ENCODE results near the gene CD46. TPM values are rescaled to one million over a fixed set of nuclear protein-coding genes. Genes with fewer than 3 reads are reported as not detected.

Gene CD46
- total RNA-seq, 1 experiment from 2014 or later = 214 TPM

DNA sequence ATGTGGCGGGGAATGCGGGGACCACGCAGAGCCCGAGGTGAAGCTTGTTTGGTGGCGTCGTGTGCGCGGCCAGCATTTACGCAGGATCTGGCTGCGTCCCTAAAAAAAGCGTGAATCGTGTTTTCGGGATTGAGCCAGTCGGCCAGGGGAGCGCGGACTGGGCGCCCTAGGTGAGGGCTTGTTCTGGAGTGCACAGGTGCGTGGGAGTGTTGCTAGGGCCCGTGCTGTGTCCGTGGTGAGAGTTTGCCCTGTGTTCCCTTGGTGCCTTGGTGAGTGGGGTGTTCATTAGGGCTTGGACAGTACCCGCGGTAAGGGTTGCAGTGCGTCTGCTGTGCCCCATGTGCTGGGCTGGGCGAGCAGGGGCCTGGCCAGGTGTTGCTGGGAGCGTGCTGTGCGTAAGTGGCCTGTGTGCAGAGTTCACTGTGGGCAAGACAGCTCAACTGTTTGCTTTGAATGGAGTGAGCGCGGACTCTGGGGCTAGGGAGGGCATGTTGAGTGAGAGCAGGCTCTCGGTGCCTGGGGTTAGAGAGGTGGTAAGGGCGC is 673 bp downstream of the CD46 start:
- intact Hi-C loops (cut with micrococcal nuclease; ENCODE audit: unreplicated experiment) = loop anchor here (2.0 to 5.0 kb wide), 3 partner anchors 38 to 700 kb away; partner anchors contain the start of genes PFKFB2 and YOD1
- Histone ChIP-seq H3K9me2 (ENCODE audit: insufficient read depth) (no peaks in the 10 kb centered on the region), H2AFZ (peak overlapping the region; percentile 85), H3F3A (ENCODE audit: insufficient read depth, low read depth) (peaks cover 61% of the 10 kb centered on the region), H3K27me3 (ENCODE audit: insufficient read depth, low read depth) (no peaks in the 10 kb centered on the region), H3K4me3 (peak overlapping the region; percentile 91), H3K79me2 (ENCODE audit: low read depth) (peaks cover 65% of the 10 kb centered on the region), H4K20me1 (ENCODE audit: insufficient read depth) (peaks cover 41% of the 10 kb centered on the region), H3K4me2 (peak overlapping the region; percentile 94), H3K36me3 (ENCODE audit: low read depth) (peaks cover 7% of the 10 kb centered on the region), H3K4me1 (replicated peaks; ENCODE audit: insufficient read depth) (peaks cover 78% of the 10 kb centered on the region), H3K9me3 (ENCODE audit: insufficient read depth, low read depth) (no peaks in the 10 kb centered on the region), H3K27ac (peak overlapping the region; percentile 96)
- no TSS peak for BruUV-seq (replicated peaks)
- ChIA-PET POLR2A (ENCODE audit: unreplicated experiment) (interaction anchor here (0.5 to 0.7 kb wide), 2 partner anchors 15 to 61 kb away, joined by 3 to 4 read pairs; no protein-coding TSS in a partner anchor), CTCF (interaction anchor here (0.7 kb wide), 1 partner anchor 663 kb away, joined by 9 read pairs; no protein-coding TSS in a partner anchor)
- DNase-seq = peak; percentile 44 to 52
- TF ChIP-seq, protein P1, sequence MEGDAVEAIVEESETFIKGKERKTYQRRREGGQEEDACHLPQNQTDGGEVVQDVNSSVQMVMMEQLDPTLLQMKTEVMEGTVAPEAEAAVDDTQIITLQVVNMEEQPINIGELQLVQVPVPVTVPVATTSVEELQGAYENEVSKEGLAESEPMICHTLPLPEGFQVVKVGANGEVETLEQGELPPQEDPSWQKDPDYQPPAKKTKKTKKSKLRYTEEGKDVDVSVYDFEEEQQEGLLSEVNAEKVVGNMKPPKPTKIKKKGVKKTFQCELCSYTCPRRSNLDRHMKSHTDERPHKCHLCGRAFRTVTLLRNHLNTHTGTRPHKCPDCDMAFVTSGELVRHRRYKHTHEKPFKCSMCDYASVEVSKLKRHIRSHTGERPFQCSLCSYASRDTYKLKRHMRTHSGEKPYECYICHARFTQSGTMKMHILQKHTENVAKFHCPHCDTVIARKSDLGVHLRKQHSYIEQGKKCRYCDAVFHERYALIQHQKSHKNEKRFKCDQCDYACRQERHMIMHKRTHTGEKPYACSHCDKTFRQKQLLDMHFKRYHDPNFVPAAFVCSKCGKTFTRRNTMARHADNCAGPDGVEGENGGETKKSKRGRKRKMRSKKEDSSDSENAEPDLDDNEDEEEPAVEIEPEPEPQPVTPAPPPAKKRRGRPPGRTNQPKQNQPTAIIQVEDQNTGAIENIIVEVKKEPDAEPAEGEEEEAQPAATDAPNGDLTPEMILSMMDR (conservative IDR thresholded peaks at IDR 0.05) = no peak
- TF ChIP-seq EZH2 (IDR thresholded peaks at IDR 0.05; ENCODE audit: low read depth) = no peak

- H3F3A ChIP-seq (ENCODE audit: insufficient read depth, low read depth) = peaks cover 53% of the 10 kb centered on the region
- H2AFZ ChIP-seq = no peak overlapping the region
- no peaks in the 10 kb centered on the region for H3K27me3 ChIP-seq (ENCODE audit: insufficient read depth, low read depth)
- BruUV-seq (replicated peaks) = no TSS peak
- ChIA-PET POLR2A (ENCODE audit: unreplicated experiment) (no interaction called here), CTCF (no interaction called here)
- H3K27ac ChIP-seq = peak overlapping the region; percentile 96; the same call in 1 of the 2 replicates
- peaks cover 41% of the 10 kb centered on the region for H4K20me1 ChIP-seq (ENCODE audit: insufficient read depth)
- H3K9me2 ChIP-seq (ENCODE audit: insufficient read depth) = no peaks in the 10 kb centered on the region
- H3K9me3 ChIP-seq (ENCODE audit: insufficient read depth, low read depth) = no peaks in the 10 kb centered on the region
- H3K4me1 ChIP-seq (replicated peaks; ENCODE audit: insufficient read depth) = peaks cover 68% of the 10 kb centered on the region
- H3K4me2 ChIP-seq = peak overlapping the region; percentile 94
- H3K4me3 ChIP-seq = peak overlapping the region; percentile 91
- peaks cover 76% of the 10 kb centered on the region for H3K79me2 ChIP-seq (ENCODE audit: low read depth)
- TF ChIP-seq, protein P1 (conservative IDR thresholded peaks at IDR 0.05) = no peak
- TF ChIP-seq EZH2 (IDR thresholded peaks at IDR 0.05; ENCODE audit: low read depth) = no peak
- DNase-seq = no peak
- peaks cover 16% of the 10 kb centered on the region for H3K36me3 ChIP-seq (ENCODE audit: low read depth)
- intact Hi-C loops (cut with micrococcal nuclease; ENCODE audit: unreplicated experiment) = loop anchor here (2.0 to 5.0 kb wide), 3 partner anchors 37 to 701 kb away; partner anchors contain the start of genes PFKFB2 and YOD1
Measured at GRCh38 chr1:207753611-207754010, 1.8 kb downstream of the CD46 start.

DNA sequence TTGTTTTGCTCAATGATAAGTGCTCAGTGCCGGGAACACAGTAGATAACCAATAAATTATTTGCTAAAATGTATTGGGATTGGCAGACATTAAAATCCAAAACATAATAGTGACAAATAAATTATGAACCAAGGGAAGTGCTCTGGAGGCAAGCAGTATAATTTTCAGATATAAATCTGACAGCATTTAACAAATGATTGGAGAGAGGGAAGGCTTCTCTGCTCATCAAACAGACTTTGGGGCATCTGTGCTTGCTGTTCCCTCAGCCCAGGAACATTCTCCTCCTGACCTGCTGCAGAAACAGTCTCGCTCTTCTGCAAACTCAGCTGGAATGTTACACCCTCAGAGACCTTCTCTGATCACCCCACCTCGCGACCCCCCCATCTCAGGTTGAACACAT is 2.2 kb downstream of the CD46 start:
- peaks cover 20% of the 10 kb centered on the region for H3K36me3 ChIP-seq (ENCODE audit: low read depth)
- H3K9me3 ChIP-seq (ENCODE audit: insufficient read depth, low read depth) = no peaks in the 10 kb centered on the region
- no peak overlapping the region for H3K27ac ChIP-seq
- H3F3A ChIP-seq (ENCODE audit: insufficient read depth, low read depth) = peaks cover 51% of the 10 kb centered on the region
- no peak for TF ChIP-seq EZH2 (IDR thresholded peaks at IDR 0.05; ENCODE audit: low read depth)
- TF ChIP-seq, protein P1 (conservative IDR thresholded peaks at IDR 0.05) = no peak
- no peak for DNase-seq
- H2AFZ ChIP-seq = no peak overlapping the region
- H4K20me1 ChIP-seq (ENCODE audit: insufficient read depth) = peaks cover 43% of the 10 kb centered on the region
- H3K9me2 ChIP-seq (ENCODE audit: insufficient read depth) = no peaks in the 10 kb centered on the region
- H3K4me2 ChIP-seq = peak overlapping the region; percentile 94
- peak overlapping the region; percentile 91 for H3K4me3 ChIP-seq
- ChIA-PET CTCF (no interaction called here), POLR2A (ENCODE audit: unreplicated experiment) (no interaction called here)
- peaks cover 64% of the 10 kb centered on the region for H3K4me1 ChIP-seq (replicated peaks; ENCODE audit: insufficient read depth)
- H3K79me2 ChIP-seq (ENCODE audit: low read depth) = peaks cover 80% of the 10 kb centered on the region
- TSS peak; percentile 31 for BruUV-seq (replicated peaks)
- intact Hi-C loops (cut with micrococcal nuclease; ENCODE audit: unreplicated experiment) = loop anchor here (5.0 kb wide), 2 partner anchors 47 to 702 kb away; partner anchors contain the start of genes PFKFB2 and YOD1
- no peaks in the 10 kb centered on the region for H3K27me3 ChIP-seq (ENCODE audit: insufficient read depth, low read depth)
